Measurements from ENCODE around the gene ZKSCAN8.

ZKSCAN8 gene

DNA sequence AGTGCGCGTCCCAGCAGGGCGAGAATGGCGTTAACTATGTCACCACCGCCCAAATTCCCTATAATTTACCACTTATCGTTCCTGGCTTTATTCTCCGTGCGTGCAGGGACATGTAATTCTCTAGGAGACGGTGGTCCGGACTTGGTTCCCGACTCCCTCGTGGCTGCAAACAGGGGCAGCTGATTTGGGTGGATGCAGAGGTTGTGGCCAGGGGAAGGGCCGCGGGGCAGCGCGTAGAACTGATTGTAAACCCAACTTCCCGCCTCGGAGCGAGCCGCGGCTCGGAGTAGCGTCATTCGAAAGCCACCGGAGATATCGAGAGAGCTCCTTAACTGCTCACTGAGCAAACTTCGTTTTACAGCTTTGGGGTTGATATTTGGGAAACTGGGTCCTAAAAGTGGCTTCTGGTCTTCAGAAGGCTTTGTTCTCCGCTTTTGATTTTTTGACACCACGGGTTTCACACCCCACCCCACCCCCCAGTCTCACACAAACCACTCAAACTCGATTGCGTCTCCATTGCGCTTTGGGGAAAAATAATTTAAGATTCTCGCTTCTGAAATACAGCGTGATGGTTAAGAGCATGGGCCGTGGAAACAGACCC lies 65.9 kb downstream of the ZKSCAN8 start:
- no peak for DNase-seq

DNA sequence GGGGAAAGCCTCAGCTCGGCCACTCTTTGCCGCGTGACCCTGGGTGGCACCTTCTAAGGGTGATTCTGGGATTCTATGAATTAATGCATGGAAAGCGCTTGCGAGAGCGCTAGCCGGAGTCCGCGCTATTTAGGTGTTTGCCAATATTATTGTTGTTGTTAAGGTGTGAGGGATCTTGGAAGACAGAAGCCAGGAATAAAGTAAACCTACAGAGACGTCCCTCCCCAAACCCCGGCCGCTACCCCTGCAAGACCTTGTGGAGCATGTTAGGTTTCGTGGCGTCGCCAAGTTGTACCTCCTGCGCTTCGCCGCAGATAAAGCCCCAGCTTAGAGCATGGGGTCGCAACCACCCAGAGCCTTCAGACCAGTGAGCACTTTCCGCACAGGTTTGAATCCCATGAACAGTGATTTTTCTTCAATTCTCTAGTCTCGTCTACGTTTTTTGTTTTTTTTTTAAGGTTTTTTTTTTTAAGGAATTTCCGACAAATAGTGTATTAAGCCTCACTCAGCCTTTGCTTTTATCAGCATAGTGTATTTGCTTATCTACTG lies 66.5 kb downstream of the ZKSCAN8 start:
- no peak for DNase-seq
